ENCODE measurements around the gene FAM50B.

Gene FAM50B

GRCh38 chr6:3823671-3824070 lies 25.5 kb upstream of the FAM50B start:
- CTCF ChIA-PET = interaction anchor here (1.4 to 1.6 kb wide), 2 partner anchors 9 to 25 kb away, joined by 4 to 6 read pairs; partner anchors contain the start of gene FAM50B
- TF ChIP-seq CTCF (IDR thresholded peaks at IDR 0.05; ENCODE audit: insufficient read depth, low read length, missing control alignments) = no peak
- no peak for DNase-seq (ENCODE audit: low read depth, low spot score)
- POLR2A ChIA-PET = no interaction called here
- H3K4me3 ChIP-seq (ENCODE audit: low read depth, low read length) = no peak overlapping the region

- peak; percentile 20 for TF ChIP-seq CTCF (IDR thresholded peaks at IDR 0.05; ENCODE audit: insufficient read depth, low read length, missing control alignments)
- ChIA-PET CTCF (interaction anchor here (0.7 to 2.6 kb wide), 7 partner anchors 8 to 185 kb away, joined by 3 to 10 read pairs (median 4); partner anchors contain the start of gene FAM50B), POLR2A (interaction anchor here (1.0 to 1.9 kb wide), 9 partner anchors 15 to 77 kb away, joined by 3 to 10 read pairs (median 5); no protein-coding TSS in a partner anchor)
- peak overlapping the region; percentile 23; the same call in 1 of the 2 replicates for H3K4me3 ChIP-seq (ENCODE audit: low read depth, low read length)
- DNase-seq (ENCODE audit: low read depth, low spot score) = no peak
Measured at GRCh38 chr6:3825331-3825831, 23.8 kb upstream of the FAM50B start.

GRCh38 chr6:3825851-3826581 lies 23.2 kb upstream of the FAM50B start:
- H3K4me3 ChIP-seq (ENCODE audit: low read depth, low read length) = peak overlapping the region; percentile 23; the same call in 1 of the 2 replicates
- POLR2A ChIA-PET = interaction anchor here (1.0 to 1.9 kb wide), 9 partner anchors 15 to 78 kb away, joined by 3 to 10 read pairs (median 5); no protein-coding TSS in a partner anchor
- CTCF ChIA-PET = interaction anchor here (0.5 to 2.6 kb wide), 10 partner anchors 9 to 184 kb away, joined by 3 to 10 read pairs (median 3); partner anchors contain the start of gene FAM50B
- DNase-seq (ENCODE audit: low read depth, low spot score) = peak; percentile 97
- no peak for TF ChIP-seq CTCF (IDR thresholded peaks at IDR 0.05; ENCODE audit: insufficient read depth, low read length, missing control alignments)

GRCh38 chr6:3829285-3829684 lies 19.9 kb upstream of the FAM50B start:
- POLR2A ChIA-PET = no interaction called here
- CTCF ChIA-PET = interaction anchor here (0.9 to 3.1 kb wide), 5 partner anchors 12 to 87 kb away, joined by 3 to 16 read pairs (median 4); partner anchors contain the start of gene FAM50B
- DNase-seq (ENCODE audit: low read depth, low spot score) = no peak
- TF ChIP-seq CTCF (IDR thresholded peaks at IDR 0.05; ENCODE audit: insufficient read depth, low read length, missing control alignments) = no peak
- no peak overlapping the region for H3K4me3 ChIP-seq (ENCODE audit: low read depth, low read length)

GRCh38 chr6:3830806-3831205 lies 18.4 kb upstream of the FAM50B start:
- ChIA-PET CTCF (interaction anchor here (3.1 kb wide), 1 partner anchor 11 kb away, joined by 16 read pairs; no protein-coding TSS in a partner anchor), POLR2A (no interaction called here)
- no peak for TF ChIP-seq CTCF (IDR thresholded peaks at IDR 0.05; ENCODE audit: insufficient read depth, low read length, missing control alignments)
- DNase-seq (ENCODE audit: low read depth, low spot score) = no peak
- H3K4me3 ChIP-seq (ENCODE audit: low read depth, low read length) = no peak overlapping the region
